SK-N-SH treated with all-trans-retinoic acid at 6 μM for 48 hours (cell line): ENCODE measurements around the gene AKAP10.

Experiments
- ARNTL ChIP-seq: fragments of 450-650 bp; formaldehyde crosslinking; IDR thresholded peaks from 2 replicates; pipeline ENCODE4 v1.5.0; 2020; ENCODE audit warnings: low read depth, mild to moderate bottlenecking, moderate library complexity, borderline replicate concordance
- GLIS3 ChIP-seq: fragments of 250-450 bp; sonication (Bioruptor Pico); IDR thresholded peaks from 2 replicates; pipeline ENCODE4 v1.5.0; 2020; ENCODE audit warnings: mild to moderate bottlenecking, moderate library complexity
- PATZ1 ChIP-seq: fragments of 250-450 bp; sonication (Bioruptor Pico); IDR thresholded peaks from 2 replicates; pipeline ENCODE4 v1.8.0; 2020; ENCODE audit warnings: mild to moderate bottlenecking, moderate library complexity, borderline replicate concordance
- POU6F1 ChIP-seq: fragments of 250-450 bp; sonication (Bioruptor Pico); IDR thresholded peaks from 2 replicates; pipeline ENCODE4 v1.8.0; 2021; ENCODE audit warnings: low read depth, mild to moderate bottlenecking, moderate library complexity, borderline replicate concordance
- PPARA ChIP-seq: fragments of 250-450 bp; sonication (Bioruptor Pico); IDR thresholded peaks from 2 replicates; pipeline ENCODE4 v1.5.0; 2020; ENCODE audit warnings: mild to moderate bottlenecking, borderline replicate concordance
- RARB ChIP-seq: fragments of 250-450 bp; sonication (Bioruptor Pico); IDR thresholded peaks from 2 replicates; pipeline ENCODE4 v1.8.0; 2021; ENCODE audit warnings: mild to moderate bottlenecking, moderate library complexity
- SNAI2 ChIP-seq: fragments of 250-450 bp; sonication (Bioruptor Pico); IDR thresholded peaks from 2 replicates; pipeline ENCODE4 v1.5.0; 2020; ENCODE audit warnings: mild to moderate bottlenecking, moderate library complexity
- ZFP30 ChIP-seq: fragments of 450-650 bp; formaldehyde crosslinking; IDR thresholded peaks from 2 replicates; pipeline ENCODE4 v1.5.0; 2022; ENCODE audit warnings: mild to moderate bottlenecking, moderate library complexity
- TF ChIP-seq, protein P1 (sequence below): fragments of 250-450 bp; sonication (Bioruptor Pico); IDR thresholded peaks from 2 replicates; pipeline ENCODE4 v1.5.0; 2020; ENCODE audit warnings: mild to moderate bottlenecking, moderate library complexity
- TF ChIP-seq, protein P2 (sequence below): fragments of 250-450 bp; sonication (Bioruptor Pico); IDR thresholded peaks from 2 replicates; pipeline ENCODE4 v1.5.1; 2020; ENCODE audit warnings: low read depth, mild to moderate bottlenecking, moderate library complexity

GRCh38 chr17:19977293-19978208, at the start of gene AKAP10:
- no peak for TF ChIP-seq RARB (CRISPR knock-in tag)
- no peak for TF ChIP-seq PPARA (CRISPR knock-in tag)
- no peak for TF ChIP-seq SNAI2 (CRISPR knock-in tag)
- no peak for TF ChIP-seq ZFP30 (CRISPR knock-in tag)
- no peak for TF ChIP-seq POU6F1 (CRISPR knock-in tag)
- no peak for TF ChIP-seq PATZ1 (CRISPR knock-in tag)
- TF ChIP-seq GLIS3 (CRISPR knock-in tag), result no peak
- TF ChIP-seq, protein P1, sequence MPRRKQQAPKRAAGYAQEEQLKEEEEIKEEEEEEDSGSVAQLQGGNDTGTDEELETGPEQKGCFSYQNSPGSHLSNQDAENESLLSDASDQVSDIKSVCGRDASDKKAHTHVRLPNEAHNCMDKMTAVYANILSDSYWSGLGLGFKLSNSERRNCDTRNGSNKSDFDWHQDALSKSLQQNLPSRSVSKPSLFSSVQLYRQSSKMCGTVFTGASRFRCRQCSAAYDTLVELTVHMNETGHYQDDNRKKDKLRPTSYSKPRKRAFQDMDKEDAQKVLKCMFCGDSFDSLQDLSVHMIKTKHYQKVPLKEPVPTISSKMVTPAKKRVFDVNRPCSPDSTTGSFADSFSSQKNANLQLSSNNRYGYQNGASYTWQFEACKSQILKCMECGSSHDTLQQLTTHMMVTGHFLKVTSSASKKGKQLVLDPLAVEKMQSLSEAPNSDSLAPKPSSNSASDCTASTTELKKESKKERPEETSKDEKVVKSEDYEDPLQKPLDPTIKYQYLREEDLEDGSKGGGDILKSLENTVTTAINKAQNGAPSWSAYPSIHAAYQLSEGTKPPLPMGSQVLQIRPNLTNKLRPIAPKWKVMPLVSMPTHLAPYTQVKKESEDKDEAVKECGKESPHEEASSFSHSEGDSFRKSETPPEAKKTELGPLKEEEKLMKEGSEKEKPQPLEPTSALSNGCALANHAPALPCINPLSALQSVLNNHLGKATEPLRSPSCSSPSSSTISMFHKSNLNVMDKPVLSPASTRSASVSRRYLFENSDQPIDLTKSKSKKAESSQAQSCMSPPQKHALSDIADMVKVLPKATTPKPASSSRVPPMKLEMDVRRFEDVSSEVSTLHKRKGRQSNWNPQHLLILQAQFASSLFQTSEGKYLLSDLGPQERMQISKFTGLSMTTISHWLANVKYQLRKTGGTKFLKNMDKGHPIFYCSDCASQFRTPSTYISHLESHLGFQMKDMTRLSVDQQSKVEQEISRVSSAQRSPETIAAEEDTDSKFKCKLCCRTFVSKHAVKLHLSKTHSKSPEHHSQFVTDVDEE (CRISPR knock-in tag), result no peak
- no peak for TF ChIP-seq ARNTL (CRISPR knock-in tag)
- TF ChIP-seq, protein P2, sequence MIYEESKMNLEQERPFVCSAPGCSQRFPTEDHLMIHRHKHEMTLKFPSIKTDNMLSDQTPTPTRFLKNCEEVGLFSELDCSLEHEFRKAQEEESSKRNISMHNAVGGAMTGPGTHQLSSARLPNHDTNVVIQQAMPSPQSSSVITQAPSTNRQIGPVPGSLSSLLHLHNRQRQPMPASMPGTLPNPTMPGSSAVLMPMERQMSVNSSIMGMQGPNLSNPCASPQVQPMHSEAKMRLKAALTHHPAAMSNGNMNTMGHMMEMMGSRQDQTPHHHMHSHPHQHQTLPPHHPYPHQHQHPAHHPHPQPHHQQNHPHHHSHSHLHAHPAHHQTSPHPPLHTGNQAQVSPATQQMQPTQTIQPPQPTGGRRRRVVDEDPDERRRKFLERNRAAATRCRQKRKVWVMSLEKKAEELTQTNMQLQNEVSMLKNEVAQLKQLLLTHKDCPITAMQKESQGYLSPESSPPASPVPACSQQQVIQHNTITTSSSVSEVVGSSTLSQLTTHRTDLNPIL (CRISPR knock-in tag), result no peak
